Mesendoderm (in vitro differentiated cells): Measurements from ENCODE around the gene HDAC11.

Experiments used
- DNase-seq: peaks from one replicate; pipeline ENCODE4 v3.0.0; 2013
- H2AK5ac ChIP-seq: 2 replicates; pipeline ENCODE4 v1.6.1; 2013; ENCODE audit warnings: low read length, inconsistent platforms
- H2BK120ac ChIP-seq: 2 replicates; pipeline ENCODE4 v1.6.1; 2013; ENCODE audit warnings: low read depth, mild to moderate bottlenecking, low read length, moderate library complexity, mixed read lengths
- H2BK15ac ChIP-seq: replicated peaks from 2 replicates; pipeline ENCODE4 v1.6.1; 2013; ENCODE audit warnings: low read depth, mild to moderate bottlenecking, moderate library complexity
- H2BK5ac ChIP-seq: 2 replicates; pipeline ENCODE4 v1.6.1; 2013; ENCODE audit warnings: low read length, inconsistent platforms
- H3K18ac ChIP-seq: 2 replicates; pipeline ENCODE4 v1.6.1; 2013; ENCODE audit warnings: mild to moderate bottlenecking, low read length, mixed read lengths
- H3K23ac ChIP-seq: one replicate; pipeline ENCODE4 v1.6.1; 2013; ENCODE audit warnings: low read length
- H3K27ac ChIP-seq: 2 replicates; pipeline ENCODE4 v1.5.1; 2013; ENCODE audit warnings: low read depth, mild to moderate bottlenecking, inconsistent platforms, low read length, moderate library complexity
- H3K27me3 ChIP-seq: 2 replicates; pipeline ENCODE4 v1.6.1; 2013; ENCODE audit warnings: low read length, control low read depth, mild to moderate bottlenecking, inconsistent platforms; ENCODE audit not compliant: insufficient read depth, poor library complexity
- H3K36me3 ChIP-seq: 2 replicates; pipeline ENCODE4 v1.6.1; 2013; ENCODE audit warnings: low read length, inconsistent platforms; ENCODE audit not compliant: control insufficient read depth, insufficient read depth
- H3K4ac ChIP-seq: one replicate; pipeline ENCODE4 v1.6.1; 2013; ENCODE audit warnings: low read depth, mild to moderate bottlenecking, low read length, moderate library complexity
- H3K4me1 ChIP-seq: 2 replicates; pipeline ENCODE4 v1.6.1; 2013; ENCODE audit warnings: low read depth, low read length, inconsistent platforms; ENCODE audit not compliant: control insufficient read depth
- H3K4me2 ChIP-seq: 2 replicates; pipeline ENCODE4 v1.6.1; 2013; ENCODE audit warnings: low read length
- H3K4me3 ChIP-seq: 2 replicates; pipeline ENCODE4 v1.5.1; 2013; ENCODE audit warnings: mild to moderate bottlenecking, low read length
- H3K56ac ChIP-seq: one replicate; pipeline ENCODE4 v1.6.1; 2013; ENCODE audit warnings: low read length
- H3K79me1 ChIP-seq: 2 replicates; pipeline ENCODE4 v1.6.1; 2013; ENCODE audit warnings: low read length, inconsistent platforms
- H3K79me2 ChIP-seq: 2 replicates; pipeline ENCODE4 v1.6.1; 2013; ENCODE audit warnings: mild to moderate bottlenecking, low read length; ENCODE audit not compliant: control insufficient read depth, insufficient read depth
- H3K9ac ChIP-seq: 2 replicates; pipeline ENCODE4 v1.6.1; 2013; ENCODE audit warnings: low read length, inconsistent platforms
- H4K5ac ChIP-seq: one replicate; pipeline ENCODE4 v1.6.1; 2013; ENCODE audit warnings: low read length
- H4K8ac ChIP-seq: one replicate; pipeline ENCODE4 v1.6.1; 2013; ENCODE audit warnings: low read depth, mild to moderate bottlenecking, control low read depth, low read length, moderate library complexity
- WGBS: extraction: QIAGEN DNeasy Blood & Tissue Kit; methylation state at CpG from one replicate; pipeline ENCODE4 v1.1.7; 2013; ENCODE audit warnings: low lambda C conversion rate, missing lambda C conversion rate; ENCODE audit not compliant: insufficient coverage; ENCODE audit errors: extremely low coverage; 5-methylcytosine and 5-hydroxymethylcytosine counted together

HDAC11 gene

GRCh38 chr3:13505147-13506130, 25.3 kb downstream of the HDAC11 start:
- no peak overlapping the region for H2BK5ac ChIP-seq
- no peaks in the 10 kb centered on the region for H3K79me1 ChIP-seq
- H3K9ac ChIP-seq, result no peak overlapping the region
- no peak overlapping the region for H3K4me2 ChIP-seq
- no peaks in the 10 kb centered on the region for H3K27me3 ChIP-seq
- H2AK5ac ChIP-seq, result no peak overlapping the region
- no peak overlapping the region for H3K27ac ChIP-seq
- no peak overlapping the region for H4K5ac ChIP-seq
- DNase-seq, result no peak
- no peak overlapping the region for H2BK15ac ChIP-seq
- no peaks in the 10 kb centered on the region for H3K4me1 ChIP-seq
- H3K23ac ChIP-seq, result no peak overlapping the region
- no peaks in the 10 kb centered on the region for H3K79me2 ChIP-seq
- H4K8ac ChIP-seq, result no peak overlapping the region
- H3K4me3 ChIP-seq, result no peak overlapping the region
- H3K18ac ChIP-seq, result no peak overlapping the region
- no CpG with 5 or more reads among the region's 16 CpGs for WGBS
- H3K36me3 ChIP-seq, result no peaks in the 10 kb centered on the region
- H2BK120ac ChIP-seq, result no peak overlapping the region
- H3K56ac ChIP-seq, result peak overlapping the region; percentile 15
- no peak overlapping the region for H3K4ac ChIP-seq

- no peak overlapping the region for H2BK5ac ChIP-seq
- no peaks in the 10 kb centered on the region for H3K4me1 ChIP-seq
- H3K56ac ChIP-seq, result no peak overlapping the region
- H3K36me3 ChIP-seq, result no peaks in the 10 kb centered on the region
- DNase-seq, result no peak
- no peak overlapping the region for H4K8ac ChIP-seq
- H3K27me3 ChIP-seq, result no peaks in the 10 kb centered on the region
- H3K4ac ChIP-seq, result no peak overlapping the region
- H3K79me1 ChIP-seq, result no peaks in the 10 kb centered on the region
- no peak overlapping the region for H2AK5ac ChIP-seq
- H3K4me3 ChIP-seq, result no peak overlapping the region
- H2BK120ac ChIP-seq, result no peak overlapping the region
- no peak overlapping the region for H3K27ac ChIP-seq
- H2BK15ac ChIP-seq, result no peak overlapping the region
- H3K79me2 ChIP-seq, result no peaks in the 10 kb centered on the region
- no CpG with 5 or more reads among the region's 1 CpG for WGBS
- H3K9ac ChIP-seq, result no peak overlapping the region
- H3K23ac ChIP-seq, result no peak overlapping the region
- H3K18ac ChIP-seq, result no peak overlapping the region
- no peak overlapping the region for H3K4me2 ChIP-seq
- no peak overlapping the region for H4K5ac ChIP-seq
Observed at GRCh38 chr3:13506239-13506638, 26.1 kb downstream of the HDAC11 start.

- no peak overlapping the region for H2BK5ac ChIP-seq
- H3K56ac ChIP-seq, result no peak overlapping the region
- no peak overlapping the region for H2BK120ac ChIP-seq
- no peaks in the 10 kb centered on the region for H3K4me1 ChIP-seq
- H3K27ac ChIP-seq, result no peak overlapping the region
- H3K27me3 ChIP-seq, result no peaks in the 10 kb centered on the region
- no peak overlapping the region for H4K8ac ChIP-seq
- H2AK5ac ChIP-seq, result no peak overlapping the region
- no peak overlapping the region for H4K5ac ChIP-seq
- H3K23ac ChIP-seq, result no peak overlapping the region
- H3K4ac ChIP-seq, result no peak overlapping the region
- H3K18ac ChIP-seq, result no peak overlapping the region
- no peak overlapping the region for H2BK15ac ChIP-seq
- no peak overlapping the region for H3K9ac ChIP-seq
- WGBS, result no CpG with 5 or more reads among the region's 4 CpGs
- no peak overlapping the region for H3K4me3 ChIP-seq
- no peaks in the 10 kb centered on the region for H3K79me1 ChIP-seq
- no peaks in the 10 kb centered on the region for H3K79me2 ChIP-seq
- H3K36me3 ChIP-seq, result no peaks in the 10 kb centered on the region
- DNase-seq, result no peak
- H3K4me2 ChIP-seq, result no peak overlapping the region
Observed at GRCh38 chr3:13506680-13507079, 26.6 kb downstream of the HDAC11 start.

- no peak overlapping the region for H3K9ac ChIP-seq
- H3K27ac ChIP-seq, result no peak overlapping the region
- H3K18ac ChIP-seq, result no peak overlapping the region
- no peak overlapping the region for H3K4me2 ChIP-seq
- no peak overlapping the region for H2AK5ac ChIP-seq
- no peaks in the 10 kb centered on the region for H3K79me1 ChIP-seq
- H2BK15ac ChIP-seq, result no peak overlapping the region
- H3K4me1 ChIP-seq, result no peaks in the 10 kb centered on the region
- H4K8ac ChIP-seq, result no peak overlapping the region
- no peaks in the 10 kb centered on the region for H3K36me3 ChIP-seq
- H3K27me3 ChIP-seq, result no peaks in the 10 kb centered on the region
- H4K5ac ChIP-seq, result no peak overlapping the region
- no peak overlapping the region for H3K23ac ChIP-seq
- no peak overlapping the region for H3K4me3 ChIP-seq
- H2BK120ac ChIP-seq, result no peak overlapping the region
- no peak overlapping the region for H3K56ac ChIP-seq
- no peak for DNase-seq
- no CpG with 5 or more reads among the region's 3 CpGs for WGBS
- no peak overlapping the region for H2BK5ac ChIP-seq
- H3K79me2 ChIP-seq, result no peaks in the 10 kb centered on the region
- no peak overlapping the region for H3K4ac ChIP-seq
Observed at GRCh38 chr3:13507247-13507569, 27.1 kb downstream of the HDAC11 start.

GRCh38 chr3:13507570-13508339, 27.6 kb downstream of the HDAC11 start:
- Histone ChIP-seq H3K18ac (no peak overlapping the region), H3K4ac (no peak overlapping the region), H3K36me3 (no peaks in the 10 kb centered on the region), H3K4me3 (no peak overlapping the region), H3K56ac (no peak overlapping the region), H3K79me1 (no peaks in the 10 kb centered on the region), H3K27ac (no peak overlapping the region), H3K4me1 (no peaks in the 10 kb centered on the region), H3K9ac (no peak overlapping the region), H2AK5ac (no peak overlapping the region), H3K79me2 (no peaks in the 10 kb centered on the region), H4K8ac (no peak overlapping the region), H3K4me2 (no peak overlapping the region), H3K23ac (no peak overlapping the region), H2BK15ac (no peak overlapping the region), H2BK120ac (no peak overlapping the region), H3K27me3 (no peaks in the 10 kb centered on the region), H2BK5ac (no peak overlapping the region), H4K5ac (no peak overlapping the region)
- no CpG with 5 or more reads among the region's 20 CpGs for WGBS
- DNase-seq, result peak; percentile 46
